ENCODE data around the gene CA12. TPM values are rescaled to one million over a fixed set of nuclear protein-coding genes. Genes with fewer than 3 reads are reported as not detected.

The CA12 gene
- total RNA-seq, 4 donors from 2014 or later, result 22.1 to 79.6 (median 37.0) TPM

GRCh38 chr15:63387748-63388493, 6.3 kb upstream of the CA12 start:
- Histone ChIP-seq H3K9me3 (no peaks in the 10 kb centered on the region), H3K4me3 (no peak overlapping the region), H3K27me3 (no peaks in the 10 kb centered on the region), H3K4me1 (peaks cover 0 to 13% (median 0%) of the 10 kb centered on the region in 4 donors), H3K36me3 (no peaks in the 10 kb centered on the region), H3K27ac (no peak overlapping the region)
- DNase-seq, result peak in 1 of 3 donors; percentile 9
- no peak for TF ChIP-seq POLR2A (IDR thresholded peaks at IDR 0.05)
- no peak for TF ChIP-seq CTCF (IDR thresholded peaks at IDR 0.05)

- H3K9me3 ChIP-seq, result no peaks in the 10 kb centered on the region
- TF ChIP-seq POLR2A (IDR thresholded peaks at IDR 0.05) (no peak), CTCF (IDR thresholded peaks at IDR 0.05) (no peak)
- H3K27ac ChIP-seq, result no peak overlapping the region
- DNase-seq, result peak in 1 of 3 donors; percentile 50
- H3K27me3 ChIP-seq, result no peaks in the 10 kb centered on the region
- H3K36me3 ChIP-seq, result no peaks in the 10 kb centered on the region
- no peak overlapping the region for H3K4me3 ChIP-seq
- peaks cover 0 to 23% (median 2%) of the 10 kb centered on the region in 4 donors for H3K4me1 ChIP-seq
These were observed 4.4 kb upstream of the CA12 start for GRCh38 chr15:63385911-63386531.

- Histone ChIP-seq H3K27ac (no peak overlapping the region), H3K4me3 (no peak overlapping the region), H3K9me3 (no peaks in the 10 kb centered on the region), H3K4me1 (peaks cover 0 to 24% (median 2%) of the 10 kb centered on the region in 4 donors), H3K27me3 (no peaks in the 10 kb centered on the region), H3K36me3 (no peaks in the 10 kb centered on the region)
- TF ChIP-seq CTCF (IDR thresholded peaks at IDR 0.05) (no peak), POLR2A (IDR thresholded peaks at IDR 0.05) (no peak)
- DNase-seq, result peak in 1 of 3 donors; percentile 8
These were observed 3.3 kb upstream of the CA12 start for GRCh38 chr15:63384906-63385305.

GRCh38 chr15:63382966-63383710, 1.5 kb upstream of the CA12 start:
- TF ChIP-seq POLR2A (IDR thresholded peaks at IDR 0.05), result no peak
- no peak for TF ChIP-seq CTCF (IDR thresholded peaks at IDR 0.05)

GRCh38 chr15:63380808-63381282, 801 bp downstream of the CA12 start:
- H3K27ac ChIP-seq, result peak overlapping the region in 1 of 4 donors; percentile 61
- H3K4me3 ChIP-seq, result peak overlapping the region in 3 of 4 donors; percentile 30 to 66 (median 56)
- DNase-seq, result peak in 1 of 3 donors; percentile 37
- no peaks in the 10 kb centered on the region for H3K36me3 ChIP-seq
- TF ChIP-seq POLR2A (IDR thresholded peaks at IDR 0.05), result no peak
- TF ChIP-seq CTCF (IDR thresholded peaks at IDR 0.05), result no peak
- peaks cover 0 to 14% (median 2%) of the 10 kb centered on the region in 4 donors for H3K4me1 ChIP-seq
- no peaks in the 10 kb centered on the region for H3K9me3 ChIP-seq
- no peaks in the 10 kb centered on the region for H3K27me3 ChIP-seq

More at GRCh38 chr15:63382966-63383710, 1.5 kb upstream of the CA12 start:
- Histone ChIP-seq H3K9me3 (no peaks in the 10 kb centered on the region), H3K27me3 (no peaks in the 10 kb centered on the region), H3K36me3 (no peaks in the 10 kb centered on the region), H3K4me1 (peaks cover 0 to 14% (median 2%) of the 10 kb centered on the region in 4 donors), H3K4me3 (no peak overlapping the region), H3K27ac (no peak overlapping the region)
- DNase-seq, result peak in 1 of 3 donors; percentile 23

All from Peyer's patch (tissue), 4 donors.